Retinal pigment epithelial cell (primary cell): Measurements from ENCODE around the gene FRS2.

Source experiments
- DNase-seq: peaks from one replicate; pipeline ENCODE4 v3.0.0-alpha.2; 2010; ENCODE audit warnings: low read depth
- H3K4me3 ChIP-seq: 2 replicates; pipeline ENCODE4 v1.5.1; 2011; ENCODE audit warnings: mild to moderate bottlenecking, low read length, control low read depth, moderate library complexity
- CTCF ChIP-seq: conservative IDR thresholded peaks from 2 replicates; pipeline ENCODE4 v1.5.1; 2011; ENCODE audit warnings: low read depth, low read length, control low read depth, inconsistent platforms

The FRS2 gene

GRCh38 chr12:69524755-69525469 is 54.7 kb downstream of the FRS2 start:
- no peak for TF ChIP-seq CTCF
- DNase-seq = no peak

DNA sequence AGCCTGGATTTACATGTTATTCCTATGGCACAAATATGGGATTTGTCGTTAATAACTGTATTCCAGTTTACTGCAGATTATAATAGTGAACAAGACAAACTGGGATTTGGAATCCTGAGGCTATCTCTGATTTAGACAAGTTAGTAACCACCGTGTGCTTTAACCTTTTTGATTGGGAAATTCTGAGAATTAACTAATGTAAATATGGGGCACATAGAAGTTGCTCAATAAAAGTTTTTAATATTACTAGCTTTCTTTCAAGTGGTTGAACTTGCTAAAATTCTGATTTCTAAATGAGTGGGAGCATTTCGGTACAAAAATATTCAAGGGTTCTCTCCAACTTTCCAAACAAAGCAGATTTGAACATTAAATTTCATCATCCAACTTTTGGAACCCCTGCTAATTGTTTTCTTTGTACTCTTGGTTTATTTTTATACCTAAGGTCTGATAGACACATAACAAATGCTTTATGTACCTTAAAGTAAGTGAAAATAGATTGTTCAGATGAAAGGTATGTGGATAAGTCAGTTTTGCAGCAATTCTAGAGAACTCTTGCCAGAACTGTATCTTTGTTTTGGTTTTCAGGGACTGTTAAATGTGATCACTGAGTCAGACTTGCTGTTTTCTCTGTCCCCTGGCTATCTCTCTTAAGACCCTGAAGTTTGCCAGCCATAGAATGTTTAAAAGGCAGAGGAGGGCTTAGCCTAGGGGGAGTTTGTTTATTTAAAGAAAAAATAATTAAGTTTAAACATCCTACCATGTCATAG is 57.5 kb downstream of the FRS2 start:
- no peak overlapping the region for H3K4me3 ChIP-seq
- no peak for TF ChIP-seq CTCF
- no peak for DNase-seq

More at GRCh38 chr12:69524755-69525469, 54.7 kb downstream of the FRS2 start:
- no peak overlapping the region for H3K4me3 ChIP-seq

- H3K4me3 ChIP-seq = no peak overlapping the region
- no peak for TF ChIP-seq CTCF
- DNase-seq = no peak
Observed at GRCh38 chr12:69529021-69529420, 58.8 kb downstream of the FRS2 start.

- no peak for TF ChIP-seq CTCF
- no peak for DNase-seq
- no peak overlapping the region for H3K4me3 ChIP-seq
Observed at GRCh38 chr12:69533844-69534243, 63.7 kb downstream of the FRS2 start.

DNA sequence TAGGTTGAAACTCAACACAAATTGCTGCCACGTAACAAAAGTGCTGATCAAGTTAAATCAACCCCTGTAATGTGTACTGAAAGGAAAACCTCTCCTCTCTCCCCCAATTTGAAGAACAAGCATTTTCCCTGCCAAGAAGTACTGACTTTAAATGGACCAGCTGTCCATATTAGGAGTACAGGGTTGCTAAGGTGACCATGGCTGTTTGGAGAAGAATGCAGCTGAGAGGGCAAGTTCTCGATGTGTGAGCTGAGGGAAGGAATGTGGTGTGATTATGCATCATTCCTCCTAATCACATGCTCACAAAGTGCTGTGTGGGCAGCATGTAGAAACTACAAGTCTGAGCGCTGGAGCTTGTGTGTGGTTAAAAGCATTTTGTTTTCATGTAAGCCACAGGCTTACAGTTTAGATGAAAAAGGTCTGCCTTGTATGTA is 64.2 kb downstream of the FRS2 start:
- DNase-seq = peak; percentile 100
- no peak for TF ChIP-seq CTCF
- H3K4me3 ChIP-seq = no peak overlapping the region

DNA sequence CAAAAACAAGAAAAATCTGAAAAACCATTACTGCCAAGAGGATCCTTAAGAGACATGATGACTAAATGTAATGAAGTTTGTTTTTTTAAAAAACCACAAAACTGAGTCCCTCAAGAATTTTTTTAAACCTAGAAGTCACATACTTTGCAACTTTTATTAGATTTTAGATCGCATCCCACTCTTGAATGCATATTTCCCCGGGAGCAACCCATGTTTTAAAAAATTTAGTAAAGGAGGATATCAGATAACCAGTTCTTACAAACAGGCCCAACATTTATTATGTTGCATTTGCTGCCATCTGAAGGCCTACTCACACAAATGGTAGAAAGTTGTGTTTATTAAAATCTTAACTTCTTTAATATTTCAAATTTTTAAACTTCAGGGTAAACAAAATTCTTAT is 70.8 kb downstream of the FRS2 start:
- peak; percentile 15 for TF ChIP-seq CTCF
- DNase-seq = no peak
- no peak overlapping the region for H3K4me3 ChIP-seq

DNA sequence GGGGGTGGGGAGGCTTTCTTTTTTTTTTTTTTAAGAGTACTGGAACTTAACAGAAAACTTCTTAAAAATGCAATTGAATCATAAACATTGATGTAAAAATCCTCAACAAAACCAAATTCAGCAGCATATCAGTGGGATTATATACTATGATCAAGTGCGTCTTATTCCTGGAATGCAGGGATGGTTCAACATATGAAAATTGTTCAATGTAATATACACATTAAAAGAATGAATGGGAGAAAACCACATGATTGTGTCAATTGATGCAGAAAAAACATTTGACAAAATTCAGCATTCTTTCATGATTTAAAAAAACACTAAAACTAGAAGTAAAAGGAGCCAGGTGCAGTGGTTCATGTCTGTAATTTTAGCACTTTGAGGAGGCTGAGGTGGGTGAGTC is 73.9 kb downstream of the FRS2 start:
- no peak for DNase-seq
- no peak overlapping the region for H3K4me3 ChIP-seq
- TF ChIP-seq CTCF = no peak
